ENCODE data around the gene C2orf72.

The C2orf72 gene

GRCh38 chr2:231050018-231050901, 12.9 kb downstream of the C2orf72 start:
- no peak for DNase-seq (ENCODE audit: low read depth)
- no peak overlapping the region for H3K4me3 ChIP-seq (ENCODE audit: low read depth, low read length)
- no peak for TF ChIP-seq CTCF (IDR thresholded peaks at IDR 0.05; ENCODE audit: control insufficient read depth, extremely low read depth, insufficient read depth)

GRCh38 chr2:231051116-231051515, 13.8 kb downstream of the C2orf72 start:
- no peak overlapping the region for H3K4me3 ChIP-seq (ENCODE audit: low read depth, low read length)
- DNase-seq (ENCODE audit: low read depth): no peak
- TF ChIP-seq CTCF (IDR thresholded peaks at IDR 0.05; ENCODE audit: control insufficient read depth, extremely low read depth, insufficient read depth): no peak

DNA sequence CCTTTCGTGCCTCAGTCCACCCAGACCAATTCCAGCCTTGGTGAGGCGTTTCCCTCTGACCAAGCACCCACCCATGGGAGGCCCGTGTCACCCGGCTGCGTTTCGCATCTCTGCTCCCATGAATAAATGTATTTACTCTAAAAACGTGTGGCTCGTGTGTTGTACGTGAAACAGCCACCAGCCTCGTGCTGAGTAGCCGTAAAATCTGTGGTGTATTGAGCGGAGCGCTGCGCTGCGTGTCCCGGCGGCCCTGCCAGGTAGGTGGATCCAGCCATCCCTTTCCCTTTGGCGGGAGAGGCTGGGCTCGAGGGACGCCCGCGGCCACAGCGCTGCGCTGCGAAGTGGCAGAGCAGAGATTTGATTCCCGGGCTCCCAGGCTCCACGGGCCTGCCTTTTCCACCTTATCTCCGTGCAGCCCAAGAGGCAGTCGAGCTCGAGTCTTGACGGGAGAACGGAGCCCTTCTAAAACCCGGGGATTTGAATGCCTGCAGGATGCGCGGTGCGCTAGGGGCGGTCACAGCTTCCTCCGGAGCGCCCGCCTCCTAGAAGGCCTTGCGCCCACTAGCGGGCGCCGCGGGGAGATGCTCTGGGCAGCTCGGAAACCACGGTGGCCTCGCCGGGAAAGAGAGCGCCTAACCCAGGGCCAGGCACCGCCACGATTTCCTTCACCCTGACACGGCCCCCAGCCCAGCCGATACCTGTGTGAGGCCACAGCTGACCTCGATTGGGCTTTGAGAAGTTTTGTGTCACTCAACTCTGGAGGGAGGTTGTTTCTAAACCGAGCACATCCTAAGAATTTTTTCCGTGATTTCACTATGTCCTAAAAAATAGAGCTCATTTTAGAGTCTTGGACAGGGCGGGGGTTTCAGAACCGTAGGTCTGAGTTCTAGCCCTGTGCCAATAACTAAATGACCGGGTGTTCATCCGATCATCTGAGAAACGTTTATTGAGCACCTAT, 15.4 kb downstream of the C2orf72 start:
- H3K4me3 ChIP-seq (ENCODE audit: low read depth, low read length): peak overlapping the region; percentile 44
- TF ChIP-seq CTCF (IDR thresholded peaks at IDR 0.05; ENCODE audit: control insufficient read depth, extremely low read depth, insufficient read depth): peak; percentile 86
- DNase-seq (ENCODE audit: low read depth): no peak

GRCh38 chr2:231053846-231054245, 16.5 kb downstream of the C2orf72 start:
- no peak for DNase-seq (ENCODE audit: low read depth)
- no peak for TF ChIP-seq CTCF (IDR thresholded peaks at IDR 0.05; ENCODE audit: control insufficient read depth, extremely low read depth, insufficient read depth)
- H3K4me3 ChIP-seq (ENCODE audit: low read depth, low read length): no peak overlapping the region

DNA sequence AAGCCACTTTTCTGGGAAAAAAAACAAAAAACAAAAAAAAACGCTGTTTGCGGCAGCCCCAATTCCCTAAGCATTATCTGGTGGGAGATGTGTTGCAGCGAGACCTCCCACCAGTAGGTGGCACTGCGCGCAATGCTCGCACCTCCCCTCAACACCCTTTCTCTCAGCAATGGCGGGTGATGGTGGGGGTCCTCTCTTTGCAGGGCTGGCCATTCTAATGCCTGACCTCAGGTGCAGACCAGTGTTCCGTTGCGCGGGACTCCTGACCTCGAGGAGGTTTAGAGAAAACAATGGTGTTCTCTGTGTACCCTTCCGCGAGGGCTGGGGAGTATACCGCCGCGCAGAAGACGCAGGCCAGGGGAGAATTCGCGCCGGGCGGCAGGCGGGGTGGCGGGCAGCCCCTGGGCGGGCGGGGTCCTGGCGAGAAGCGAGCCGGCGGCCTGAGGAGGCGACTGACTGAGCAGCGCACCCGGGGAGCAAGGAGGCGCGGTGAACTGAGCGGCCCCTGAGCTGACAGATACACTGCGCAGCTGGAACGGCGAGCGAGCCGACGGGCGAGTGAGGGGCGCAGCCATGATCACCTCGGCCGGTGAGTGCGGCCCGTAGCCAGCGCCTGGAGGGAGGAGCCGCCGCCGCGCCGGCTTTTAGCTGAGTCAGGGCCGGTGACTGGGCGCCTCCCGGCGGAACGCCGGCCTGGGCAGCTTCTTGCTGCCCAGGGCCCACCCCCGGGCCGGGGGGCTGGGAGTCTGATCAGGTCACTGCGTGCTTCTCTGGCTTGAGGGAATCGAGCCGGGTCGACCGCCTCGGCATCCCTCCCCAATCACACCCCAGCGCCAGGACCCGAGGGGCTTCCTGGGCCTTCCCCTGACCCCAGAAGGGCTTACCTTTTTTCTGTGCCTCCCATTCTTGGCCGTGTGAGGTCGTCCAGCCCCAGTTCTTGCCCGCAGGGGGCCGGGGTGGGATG, 19.4 kb downstream of the C2orf72 start, which contains the start of gene PSMD1:
PSMD1 (plus strand) TSS at position 415 of the 964 bp plus-strand sequence; CDS start at position 574, 159 bp downstream.
- peak; percentile 91 for TF ChIP-seq CTCF (IDR thresholded peaks at IDR 0.05; ENCODE audit: control insufficient read depth, extremely low read depth, insufficient read depth)
- peak within 1 kb of the TSS; percentile 98 for H3K4me3 ChIP-seq (ENCODE audit: low read depth, low read length)
- DNase-seq (ENCODE audit: low read depth): peak; percentile 71

DNA sequence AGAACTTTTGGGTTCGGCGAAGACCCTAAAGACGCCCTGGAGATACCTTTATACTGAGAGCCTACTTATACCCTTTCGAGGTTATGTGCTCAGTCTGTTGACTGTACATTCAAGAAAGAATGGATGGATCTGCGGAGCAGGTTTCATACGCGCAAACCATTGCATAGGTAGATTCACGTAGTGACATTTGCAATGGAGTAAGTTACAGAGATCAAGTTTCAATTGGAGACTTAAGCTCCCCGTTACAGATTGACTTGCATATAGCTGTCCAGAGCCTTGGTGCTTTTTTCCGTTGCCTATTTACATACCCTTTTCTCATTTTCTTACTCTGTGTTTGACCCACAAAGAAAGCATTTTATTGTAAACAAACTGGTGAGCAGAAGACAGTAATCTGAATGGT, 20.3 kb downstream of the C2orf72 start:
- DNase-seq (ENCODE audit: low read depth): no peak
- no peak for TF ChIP-seq CTCF (IDR thresholded peaks at IDR 0.05; ENCODE audit: control insufficient read depth, extremely low read depth, insufficient read depth)
- H3K4me3 ChIP-seq (ENCODE audit: low read depth, low read length): peak overlapping the region; percentile 98

Measured in LNCaP clone FGC (cell line).